GM12878 (cell line): ENCODE measurements around the gene CDH4. TPM values are rescaled to one million over a fixed set of nuclear protein-coding genes. Genes with fewer than 3 reads are reported as not detected.

Source experiments
- ATAC-seq: fragments of 200-7000 bp; cut with Tn5 transposase; 3 replicates; pipeline ENCODE4 v1.9.1; 2020; ENCODE audit warnings: mild to moderate bottlenecking, moderate library complexity
- BruUV-seq: library from RNA; stranded (reverse); fragments of 400-500 nt; replicated peaks from 2 replicates; lab custom pipeline; 2021; lab: Mats Ljungman, UMichigan
- CTCF ChIA-PET: fragments of 300-600 bp; sonication (Branson Sonifier 250); formaldehyde crosslinking; extraction: SDS; loops from one replicate; lab custom pipeline; 2021; ENCODE audit warnings: inconsistent platforms; lab: Yijun Ruan, JAX
- POLR2A ChIA-PET: fragments of 350-600 bp; formaldehyde crosslinking; extraction: SDS; loops from one replicate; lab custom pipeline; 2021; ENCODE audit warnings: inconsistent platforms; lab: Charles Lee
- RAD21 ChIA-PET: fragments of 300-600 bp; sonication (Branson Sonifier 250); formaldehyde crosslinking; loops from one replicate; lab custom pipeline; 2023; ENCODE audit warnings: antibody characterized with exemption; ENCODE audit not compliant: unreplicated experiment; lab: Charles Lee
- SMC1A ChIA-PET: fragments of 300-600 bp; sonication (Branson Sonifier 250); formaldehyde crosslinking; loops from one replicate; lab custom pipeline; 2023; ENCODE audit not compliant: unreplicated experiment, uncharacterized antibody; lab: Charles Lee
- DNase-seq: peaks from one replicate; pipeline ENCODE4 v3.0.0-alpha.2; 2011; ENCODE audit warnings: low read depth, low spot score
- FAIRE-seq: peaks from 3 replicates; lab custom pipeline; 2011; peaks lifted over from hg19 to GRCh38; lab: Jason Lieb, UNC
- H2AFZ ChIP-seq: 2 replicates; pipeline ENCODE4 v1.6.0; 2011; ENCODE audit warnings: low read depth, low read length, control low read depth; ENCODE audit not compliant: control insufficient read depth
- H3K27ac ChIP-seq: 2 replicates; pipeline ENCODE4 v1.5.1; 2011; ENCODE audit warnings: control low read depth; ENCODE audit not compliant: control insufficient read depth, insufficient read depth
- H3K27me3 ChIP-seq, 2 experiments: replicated peaks in 1 of 2; 2 replicates each; pipeline versions ENCODE4 v1.6.0 to v1.6.1; 2011; ENCODE audit warnings: low read length in 1 of 2; ENCODE audit not compliant: control insufficient read depth in 2 of 2, insufficient read depth in 2 of 2
- H3K36me3 ChIP-seq, 2 experiments: 2 replicates each; pipeline ENCODE4 v1.5.1; 2011; ENCODE audit warnings: low read length in 1 of 2; ENCODE audit not compliant: control insufficient read depth in 2 of 2, insufficient read depth in 2 of 2
- H3K4me1 ChIP-seq: 2 replicates; pipeline ENCODE4 v1.6.1; 2011; ENCODE audit warnings: mild to moderate bottlenecking, low read length, moderate library complexity, mixed read lengths; ENCODE audit not compliant: control insufficient read depth, insufficient read depth
- H3K4me2 ChIP-seq: 2 replicates; pipeline ENCODE4 v1.6.0; 2011; ENCODE audit warnings: control low read depth; ENCODE audit not compliant: control insufficient read depth, insufficient read depth
- H3K4me3 ChIP-seq: fragments of 200-600 bp; sonication (generic); 2 replicates; pipeline ENCODE4 v1.5.1; 2016
- H3K79me2 ChIP-seq: 2 replicates; pipeline ENCODE4 v1.6.0; 2011; ENCODE audit warnings: low read length; ENCODE audit not compliant: control insufficient read depth, insufficient read depth
- H3K9ac ChIP-seq: 2 replicates; pipeline ENCODE4 v1.8.0; 2011; ENCODE audit warnings: low read length, control low read depth, mixed read lengths; ENCODE audit not compliant: control insufficient read depth, insufficient read depth
- H3K9me3 ChIP-seq: replicated peaks from 3 replicates; pipeline ENCODE4 v1.5.1; 2011; ENCODE audit warnings: mild to moderate bottlenecking, low read length; ENCODE audit not compliant: control insufficient read depth, insufficient read depth
- H4K20me1 ChIP-seq: 2 replicates; pipeline ENCODE4 v1.6.0; 2011; ENCODE audit not compliant: control insufficient read depth, insufficient read depth
- ATF2 ChIP-seq: IDR thresholded peaks from 2 replicates; pipeline ENCODE4 v1.6.1; 2012; ENCODE audit warnings: low read length, inconsistent platforms
- CBX3 ChIP-seq: fragments of 200-600 bp; sonication (generic); IDR thresholded peaks from 2 replicates; pipeline ENCODE4 v1.6.1; 2016; ENCODE audit warnings: low read depth, borderline replicate concordance
- HCFC1 ChIP-seq: fragments of 150-350 bp; IDR thresholded peaks from 2 replicates; pipeline ENCODE4 v1.6.1; 2014; ENCODE audit warnings: low read length
- ZBTB4 ChIP-seq: fragments of 450-650 bp; formaldehyde crosslinking; IDR thresholded peaks from 2 replicates; pipeline ENCODE4 v1.4.0; 2022; ENCODE audit warnings: mild to moderate bottlenecking, moderate library complexity
- WGBS: methylation state at CpG from one replicate; pipeline ENCODE4 v1.1.6; 2016; ENCODE audit warnings: low lambda C conversion rate; ENCODE audit not compliant: insufficient replicate concordance, insufficient coverage; ENCODE audit errors: missing lambda C conversion rate; 5-methylcytosine and 5-hydroxymethylcytosine counted together
- in situ Hi-C: fragments of 300-500 bp; cut with MboI; formaldehyde crosslinking; loops from 9 replicates; pipeline ENCODE4 v1.14.3; 2018; ENCODE audit warnings: mixed read lengths
- intact Hi-C: fragments of 100-400 bp; cut with micrococcal nuclease; formaldehyde crosslinking; loops from one replicate; pipeline ENCODE4 v1.14.2; 2022; ENCODE audit not compliant: unreplicated experiment
- polyA plus RNA-seq, 11 experiments: library from polyadenylated mRNA; depleted of rRNA in 4 of 11; unstranded in 6 of 11; stranded (reverse) in 5 of 11; fragments of >200 nt; fragmentation: Nextera tagmentation in 4 of 11; fragmentation: Illumina TruSeq in 1 of 11; extraction: Ambion mirVana in 4 of 11; extraction: Trizol in 1 of 11; gene quantifications; 1 replicate in 1 of 11; 2 replicates in 10 of 11; pipeline versions ENCODE4 v1.2.1 to v1.2.3, GENCODE V29; 2011 to 2016; ENCODE audit warnings: inconsistent platforms in 2 of 11, missing spikeins in 2 of 11, low read depth in 1 of 11
- total RNA-seq, 4 experiments: library from RNA; depleted of rRNA in 3 of 4; stranded (reverse); fragments of >200 nt in 3 of 4; fragmentation: Illumina TruSeq in 1 of 4; extraction: Trizol in 1 of 4; gene quantifications; 2 replicates each; pipeline versions ENCODE4 v1.2.1 to v1.2.3, GENCODE V29; 2013 to 2021

The CDH4 gene
- total and polyA plus RNA-seq, 10 of the 15 experiments (the other 5 are each of a cell fraction or from before 2014, with no cell fraction given), result not detected

GRCh38 chr20:61411743-61412142 lies 159.7 kb downstream of the CDH4 start:
- TF ChIP-seq ZBTB4 (no peak), CBX3 (no peak)
- FAIRE-seq, result no peak
- ATAC-seq, result no peak
- Histone ChIP-seq H3K9ac (no peak overlapping the region), H3K79me2 (no peaks in the 10 kb centered on the region), H2AFZ (no peak overlapping the region), H3K27me3 (no peaks in the 10 kb centered on the region), H3K4me1 (no peaks in the 10 kb centered on the region), H3K36me3 (no peaks in the 10 kb centered on the region), H3K4me2 (no peak overlapping the region), H3K9me3 (no peaks in the 10 kb centered on the region; the same call in 2 of the 3 replicates), H4K20me1 (no peaks in the 10 kb centered on the region), H3K4me3 (no peak overlapping the region), H3K27ac (no peak overlapping the region)
- 28% methylated on average over 4 of the region's 4 CpGs for WGBS
- in situ Hi-C loops (no loop called here), intact Hi-C loops (no loop called here)
- ChIA-PET POLR2A (no interaction called here), SMC1A (no interaction called here), RAD21 (no interaction called here), CTCF (no interaction called here)
- no peak for DNase-seq
- no TSS peak for BruUV-seq

GRCh38 chr20:61413752-61414151 lies 161.7 kb downstream of the CDH4 start:
- Histone ChIP-seq H4K20me1 (no peaks in the 10 kb centered on the region), H3K9me3 (no peaks in the 10 kb centered on the region; the same call in 2 of the 3 replicates), H3K27ac (no peak overlapping the region), H3K27me3 (no peaks in the 10 kb centered on the region), H3K4me1 (no peaks in the 10 kb centered on the region), H3K4me3 (no peak overlapping the region), H3K36me3 (no peaks in the 10 kb centered on the region), H3K79me2 (no peaks in the 10 kb centered on the region), H3K9ac (no peak overlapping the region), H2AFZ (no peak overlapping the region), H3K4me2 (no peak overlapping the region)
- no TSS peak for BruUV-seq
- SMC1A ChIA-PET, result no interaction called here
- intact Hi-C loops (no loop called here), in situ Hi-C loops (no loop called here)
- ATAC-seq (no peak), DNase-seq (no peak), FAIRE-seq (no peak)
- RAD21 ChIA-PET, result no interaction called here
- TF ChIP-seq ATF2 (no peak), HCFC1 (no peak)
- whole genome bisulfite sequencing, result 34% methylated on average over 4 of the region's 4 CpGs
- POLR2A ChIA-PET, result no interaction called here
- CTCF ChIA-PET, result no interaction called here
